ENCODE data around the gene RSPRY1. TPM values are rescaled to one million over a fixed set of nuclear protein-coding genes. Genes with fewer than 3 reads are reported as not detected.

RSPRY1 gene
- total and polyA plus RNA-seq, 2 of the 4 experiments (the other 2 are of a cell fraction), result 25.2 to 62.2 TPM

DNA sequence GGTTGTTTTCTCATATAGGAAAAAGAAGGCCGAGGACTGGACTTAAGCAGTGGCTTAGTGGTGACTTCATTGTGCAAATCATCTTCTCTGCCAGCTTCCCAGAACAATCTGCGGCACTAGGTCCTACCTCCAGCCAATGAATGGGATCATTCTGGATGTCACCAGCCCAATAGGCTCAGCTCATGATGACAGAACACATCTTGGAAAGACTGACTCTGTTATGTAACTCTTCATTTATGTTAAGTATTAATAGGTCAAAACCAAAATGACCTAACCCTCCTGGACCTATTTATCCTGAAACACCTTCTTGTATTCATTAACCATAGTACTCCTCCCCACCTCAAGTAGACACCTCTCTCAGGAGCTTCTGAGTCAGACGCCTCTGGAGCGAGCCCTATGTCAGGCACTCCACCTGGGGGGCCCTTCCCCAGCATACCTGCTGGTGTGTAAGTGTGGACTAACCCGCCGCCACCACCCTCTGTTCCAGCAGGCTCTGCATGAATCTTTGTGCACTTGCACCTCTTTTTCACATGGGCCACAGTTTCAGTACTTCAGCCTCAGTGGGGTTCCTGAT lies 66.1 kb downstream of the RSPRY1 start:
- no peak overlapping the region for H2AK9ac ChIP-seq (replicated peaks; ENCODE audit: low read depth, low read length, poor library complexity)
- no peak overlapping the region for H3K4ac ChIP-seq (ENCODE audit: low read depth, low read length)
- H3K14ac ChIP-seq (replicated peaks; ENCODE audit: low read depth, low read length), result no peak overlapping the region
- no peak overlapping the region for H2BK20ac ChIP-seq (ENCODE audit: low read depth, low read length)
- H3K4me3 ChIP-seq (ENCODE audit: insufficient read depth, low read depth, low read length), result no peak overlapping the region
- no peak overlapping the region for H2AFZ ChIP-seq (replicated peaks; ENCODE audit: low read length, poor library complexity)
- DNase-seq, result no peak
- H3K27me3 ChIP-seq (ENCODE audit: control insufficient read depth, insufficient read depth, low read length), result no peaks in the 10 kb centered on the region
- no peak overlapping the region for H4K5ac ChIP-seq (ENCODE audit: low read depth, low read length)
- H2BK15ac ChIP-seq (ENCODE audit: low read depth, low read length), result no peak overlapping the region
- no peak overlapping the region for H3K4me2 ChIP-seq (ENCODE audit: low read depth, low read length)
- dilution Hi-C loops (cut with HindIII; ENCODE audit: low sequenced_read_pairs, unreplicated experiment), result no loop called here
- H2BK5ac ChIP-seq (ENCODE audit: low read depth, low read length, poor library complexity, severe bottlenecking), result no peak overlapping the region
- no peaks in the 10 kb centered on the region for H3K9me3 ChIP-seq (ENCODE audit: control insufficient read depth, insufficient read depth, low read length)
- H3K18ac ChIP-seq (ENCODE audit: low read depth, low read length), result no peak overlapping the region
- POLR2A ChIA-PET (ENCODE audit: unreplicated experiment), result no interaction called here
- no peak overlapping the region for H2AK5ac ChIP-seq (ENCODE audit: low read depth, low read length)
- CTCF ChIA-PET, result no interaction called here
- no peak overlapping the region for H3K56ac ChIP-seq (ENCODE audit: extremely low read depth, insufficient read depth, low read length)
- H4K8ac ChIP-seq (ENCODE audit: low read depth in 2 of 2, low read length in 2 of 2), result no peak overlapping the region
- H3K9ac ChIP-seq (ENCODE audit: low read depth, low read length), result no peak overlapping the region
- intact Hi-C loops (cut with micrococcal nuclease), result no loop called here
- whole genome bisulfite sequencing, 2 experiments (ENCODE audit: extremely low coverage in 2 of 2, insufficient read length in 1 of 2), result no CpG with 5 or more reads among the region's 6 CpGs
- H3K4me1 ChIP-seq (ENCODE audit: control insufficient read depth, insufficient read depth, low read length), result no peaks in the 10 kb centered on the region
- no peak for TF ChIP-seq RFX5 (IDR thresholded peaks at IDR 0.05; ENCODE audit: low read depth, low read length)
- TF ChIP-seq POLR2A (IDR thresholded peaks at IDR 0.05; ENCODE audit: low read depth, low read length), result no peak
- ATAC-seq (ENCODE audit: low read depth), result no peak
- peaks cover 43% of the 10 kb centered on the region for H3K36me3 ChIP-seq (ENCODE audit: control insufficient read depth, insufficient read depth, low read length)
- BruUV-seq (replicated peaks), result TSS peak; percentile 71
- H3K9me1 ChIP-seq (ENCODE audit: insufficient read depth, low read length), result no peaks in the 10 kb centered on the region
- H4K91ac ChIP-seq (ENCODE audit: insufficient read depth, low read depth, low read length), result no peak overlapping the region
- no peak overlapping the region for H3K23ac ChIP-seq (ENCODE audit: low read depth, low read length)
- no peaks in the 10 kb centered on the region; the same call in 1 of the 2 replicates for H4K20me1 ChIP-seq (ENCODE audit: insufficient read depth, low read length)
- in situ Hi-C loops (cut with MboI; ENCODE audit: low sequenced_read_pairs), result no loop called here
- H3K27ac ChIP-seq (ENCODE audit: insufficient read depth, low read length), result no peak overlapping the region
- H2BK120ac ChIP-seq (ENCODE audit: low read depth, low read length), result no peak overlapping the region
- H3K79me1 ChIP-seq (ENCODE audit: low read depth in 1 of 2, low read length in 2 of 2), result peaks cover 1 to 3% of the 10 kb centered on the region in 2 experiments; a peak in 1 of 4 replicates
